Tibial nerve (tissue), 3 donors: Measurements from ENCODE around the gene EXOC2.

ENCODE experiments used
- POLR2A ChIP-seq, 2 donors: fragments of 450-650 bp; IDR thresholded peaks; one replicate each; pipeline ENCODE4 v1.6.1; 2017; ENCODE audit warnings: antibody characterized with exemption in 2 of 2, mild to moderate bottlenecking in 2 of 2, moderate library complexity in 2 of 2
- TF ChIP-seq, protein P1 (sequence below), 5 experiments: fragments of 200-600 bp in 3 of 5; fragments of 450-650 bp in 2 of 5; sonication (generic) in 3 of 5; IDR thresholded peaks; one replicate each; pipeline ENCODE4 v1.5.1; 2016 to 2019; ENCODE audit warnings: antibody characterized with exemption in 5 of 5, mild to moderate bottlenecking in 3 of 5, moderate library complexity in 2 of 5

DNA sequence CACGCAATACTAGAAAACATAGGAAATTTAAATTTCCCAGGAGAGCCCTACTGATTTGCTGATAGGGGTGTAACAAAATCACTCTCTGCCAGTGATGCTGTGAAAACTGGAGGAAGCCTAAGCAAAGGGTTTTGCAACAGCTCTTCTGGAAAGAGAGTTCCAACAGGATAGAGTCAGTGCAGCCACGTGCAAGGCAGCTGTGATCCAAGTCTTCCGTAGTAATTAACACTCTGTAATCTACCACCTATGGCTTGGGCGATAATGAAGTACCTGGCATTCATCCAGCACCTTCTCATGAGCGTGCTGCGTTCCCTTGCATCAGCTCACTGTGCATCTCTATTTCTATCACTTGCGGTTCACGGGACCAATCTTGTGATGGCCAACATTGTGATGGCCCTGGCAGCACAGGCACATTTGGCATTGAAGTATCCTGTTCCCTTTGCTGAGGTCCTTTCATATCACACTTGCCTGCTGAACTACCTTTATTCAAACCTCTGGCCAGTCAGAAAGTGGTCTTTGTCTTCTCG is 253.2 kb downstream of the EXOC2 start:
- TF ChIP-seq, protein P1, sequence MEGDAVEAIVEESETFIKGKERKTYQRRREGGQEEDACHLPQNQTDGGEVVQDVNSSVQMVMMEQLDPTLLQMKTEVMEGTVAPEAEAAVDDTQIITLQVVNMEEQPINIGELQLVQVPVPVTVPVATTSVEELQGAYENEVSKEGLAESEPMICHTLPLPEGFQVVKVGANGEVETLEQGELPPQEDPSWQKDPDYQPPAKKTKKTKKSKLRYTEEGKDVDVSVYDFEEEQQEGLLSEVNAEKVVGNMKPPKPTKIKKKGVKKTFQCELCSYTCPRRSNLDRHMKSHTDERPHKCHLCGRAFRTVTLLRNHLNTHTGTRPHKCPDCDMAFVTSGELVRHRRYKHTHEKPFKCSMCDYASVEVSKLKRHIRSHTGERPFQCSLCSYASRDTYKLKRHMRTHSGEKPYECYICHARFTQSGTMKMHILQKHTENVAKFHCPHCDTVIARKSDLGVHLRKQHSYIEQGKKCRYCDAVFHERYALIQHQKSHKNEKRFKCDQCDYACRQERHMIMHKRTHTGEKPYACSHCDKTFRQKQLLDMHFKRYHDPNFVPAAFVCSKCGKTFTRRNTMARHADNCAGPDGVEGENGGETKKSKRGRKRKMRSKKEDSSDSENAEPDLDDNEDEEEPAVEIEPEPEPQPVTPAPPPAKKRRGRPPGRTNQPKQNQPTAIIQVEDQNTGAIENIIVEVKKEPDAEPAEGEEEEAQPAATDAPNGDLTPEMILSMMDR (IDR thresholded peaks at IDR 0.05) = no peak
- no peak for TF ChIP-seq POLR2A (IDR thresholded peaks at IDR 0.05)
